Subcutaneous abdominal adipose tissue (tissue), 5 donors: ENCODE measurements around the gene CA7.
A peak's percentile ranks its signal among the peaks of the same experiment; 100 is the strongest.

Source experiments
- H3K27ac ChIP-seq: one replicate; pipeline ENCODE4 v1.7.0; 2013; ENCODE audit warnings: low read depth, mild to moderate bottlenecking, inconsistent platforms, low read length, moderate library complexity
- H3K27me3 ChIP-seq, 5 donors: one replicate each; pipeline ENCODE4 v1.7.0; 2013; ENCODE audit warnings: low read length in 5 of 5, inconsistent platforms in 1 of 5; ENCODE audit not compliant: control insufficient read depth in 5 of 5, insufficient read depth in 4 of 5
- H3K36me3 ChIP-seq, 5 donors: one replicate each; pipeline ENCODE4 v1.7.0; 2013; ENCODE audit warnings: low read length in 5 of 5; ENCODE audit not compliant: control insufficient read depth in 5 of 5, insufficient read depth in 5 of 5
- H3K4me1 ChIP-seq, 5 donors: one replicate each; pipeline ENCODE4 v1.7.0; 2013; ENCODE audit warnings: low read length in 5 of 5, mild to moderate bottlenecking in 3 of 5, moderate library complexity in 1 of 5; ENCODE audit not compliant: control insufficient read depth in 5 of 5, insufficient read depth in 5 of 5
- H3K4me3 ChIP-seq, 5 donors: one replicate each; pipeline ENCODE4 v1.7.0; 2013; ENCODE audit warnings: low read length in 5 of 5, low read depth in 1 of 5
- H3K9ac ChIP-seq, 5 donors: one replicate each; pipeline ENCODE4 v1.7.0; 2013; ENCODE audit warnings: low read length in 5 of 5, mild to moderate bottlenecking in 4 of 5, moderate library complexity in 3 of 5
- H3K9me3 ChIP-seq, 5 donors: one replicate each; pipeline ENCODE4 v1.7.0; 2013; ENCODE audit warnings: low read length in 5 of 5; ENCODE audit not compliant: control insufficient read depth in 5 of 5
- donor health status: healthy.
- donor health status: healthy.
- donor health status: healthy.
- donor health status: healthy.
- donor health status: healthy.

Gene CA7

DNA sequence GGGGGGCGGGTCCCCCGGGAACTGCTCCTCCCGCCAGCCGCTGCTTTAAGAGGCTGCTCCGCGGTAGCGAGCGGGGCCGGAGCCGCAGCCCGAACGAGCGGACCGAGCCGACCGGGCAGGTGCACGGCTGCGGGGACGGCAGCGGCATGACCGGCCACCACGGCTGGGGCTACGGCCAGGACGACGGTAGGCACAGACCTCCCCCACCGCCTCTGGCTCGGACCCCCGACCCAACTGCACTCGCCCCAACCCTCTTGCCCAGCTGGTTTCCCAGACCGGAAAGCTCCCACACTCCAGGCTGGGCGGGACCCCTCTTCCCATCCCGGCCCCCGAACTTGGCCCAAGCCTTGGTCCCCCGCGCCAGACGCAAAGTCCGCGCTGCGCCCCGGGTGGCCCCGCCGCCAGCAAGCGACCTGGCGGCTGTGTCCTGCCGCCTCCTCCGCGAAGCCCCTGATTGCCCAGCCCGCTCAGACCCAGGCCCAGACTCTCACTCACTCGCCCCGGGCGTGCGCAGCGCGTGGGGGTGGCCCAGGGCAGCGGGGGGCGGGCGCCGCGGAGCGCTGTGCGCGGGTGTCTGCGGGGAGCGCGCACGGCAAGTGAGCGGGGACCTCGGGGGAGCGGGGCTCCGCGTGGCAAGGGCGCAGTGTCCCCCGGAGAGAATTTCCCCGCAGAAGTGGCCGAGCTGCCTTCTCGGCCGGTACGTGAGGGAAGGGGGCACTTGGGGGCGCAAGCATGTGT is at the start of gene CA7:
Gene CA7 (plus strand): TSS at position 73 of the 738 bp plus-strand sequence. CDS start 74 bp downstream, at position 147.
- Histone ChIP-seq H3K36me3 (no peaks in the 10 kb centered on the region), H3K27me3 (peaks cover 22 to 43% (median 31%) of the 10 kb centered on the region in 5 donors), H3K9ac (no peak within 1 kb of the TSS), H3K27ac (no peak within 1 kb of the TSS), H3K4me3 (peak within 1 kb of the TSS in 4 of 5 donors; percentile 42 to 74 (median 58)), H3K9me3 (no peaks in the 10 kb centered on the region), H3K4me1 (peaks cover 0 to 13% (median 9%) of the 10 kb centered on the region in 5 donors)

DNA sequence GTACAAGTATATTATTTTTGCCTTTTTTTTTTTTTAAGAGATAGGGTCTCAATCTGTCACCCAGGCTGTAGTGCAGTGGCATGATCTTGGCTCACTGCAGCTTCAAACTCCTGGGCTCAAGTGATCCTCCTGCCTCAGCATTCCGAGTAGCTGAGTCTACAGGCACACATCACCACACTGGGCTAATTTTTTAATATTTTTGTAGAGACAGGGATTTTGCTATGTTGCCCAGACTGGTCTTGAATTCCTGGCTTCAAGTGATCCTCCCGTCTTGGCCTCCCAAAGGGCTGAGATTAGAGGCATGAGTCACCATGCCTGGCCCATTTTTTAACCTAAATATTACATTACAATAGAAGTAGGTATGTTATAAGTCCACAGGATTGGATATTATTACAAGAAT is 46.1 kb upstream of the CA7 start:
- Histone ChIP-seq H3K4me1 (no peaks in the 10 kb centered on the region), H3K36me3 (peaks cover 9 to 16% (median 13%) of the 10 kb centered on the region in 5 donors), H3K4me3 (no peak overlapping the region), H3K9me3 (no peaks in the 10 kb centered on the region), H3K27me3 (no peaks in the 10 kb centered on the region), H3K9ac (no peak overlapping the region), H3K27ac (no peak overlapping the region)

DNA sequence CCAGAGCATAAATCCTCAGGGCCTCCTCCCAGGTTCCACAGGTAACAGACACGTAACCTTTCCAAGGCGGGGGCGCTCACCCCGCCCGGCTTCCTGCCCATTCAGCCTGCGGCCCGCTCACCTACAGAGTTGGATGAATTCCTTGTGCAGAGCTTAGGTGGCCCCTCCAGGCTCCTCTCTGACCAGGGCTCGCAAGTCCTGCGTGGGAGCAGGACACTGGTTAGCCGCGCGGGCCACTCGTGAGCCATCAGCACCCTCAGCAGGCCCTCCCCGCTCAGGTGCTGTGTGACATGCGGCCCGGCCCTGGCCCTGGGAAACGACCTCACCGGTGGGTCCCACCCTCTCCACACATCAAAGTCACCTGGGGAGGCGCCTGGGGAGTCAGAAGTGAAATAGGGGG is 43.4 kb upstream of the CA7 start:
- no peaks in the 10 kb centered on the region for H3K27me3 ChIP-seq
- H3K9ac ChIP-seq: no peak overlapping the region
- H3K4me1 ChIP-seq: no peaks in the 10 kb centered on the region
- no peak overlapping the region for H3K4me3 ChIP-seq
- H3K27ac ChIP-seq: no peak overlapping the region
- H3K9me3 ChIP-seq: no peaks in the 10 kb centered on the region
- H3K36me3 ChIP-seq: peaks cover 28 to 39% (median 36%) of the 10 kb centered on the region in 5 donors

DNA sequence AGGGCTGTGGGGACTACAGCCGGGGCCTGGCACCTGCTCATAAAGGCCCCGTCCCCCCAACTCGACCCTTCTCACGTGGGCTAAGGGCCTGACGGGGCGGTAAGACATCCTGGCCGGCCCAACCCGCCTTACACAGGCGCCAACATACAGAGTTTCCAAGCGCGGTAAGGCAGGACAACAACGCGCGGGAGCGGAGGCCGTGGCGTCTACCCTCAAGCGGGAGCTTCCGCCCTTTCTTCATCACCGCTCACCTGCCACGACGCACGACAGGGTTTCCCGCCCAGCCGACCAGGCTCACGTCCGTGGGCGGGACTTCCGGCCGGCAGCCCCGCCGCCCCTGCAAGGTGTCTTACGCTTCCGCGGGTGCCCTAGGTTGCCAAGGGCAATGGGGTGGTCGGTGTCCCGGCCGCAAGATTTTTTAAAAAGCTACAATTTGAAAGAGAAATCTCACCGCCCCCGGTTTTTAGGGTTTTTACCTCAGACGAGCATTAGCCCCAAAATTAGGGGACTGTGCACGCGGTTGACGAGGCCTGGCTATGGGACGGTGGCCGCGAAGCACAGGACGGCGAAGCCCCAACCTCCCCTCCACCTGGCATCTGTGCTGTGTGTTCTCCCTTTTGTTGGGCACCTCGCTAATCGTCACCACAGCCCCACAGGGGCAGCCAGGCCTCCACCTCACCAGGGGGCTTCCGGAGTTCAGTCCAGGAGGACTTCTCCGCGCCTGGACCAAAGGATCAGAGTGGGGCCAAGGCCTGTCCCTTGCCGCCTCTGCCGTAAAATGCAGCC is 42.7 kb upstream of the CA7 start, which contains the start of gene TERB1:
Gene TERB1 (minus strand): TSS at position 265 of the 786 bp plus-strand sequence. CDS start 4,786 bp downstream, outside the sequence.
- H3K36me3 ChIP-seq: peaks cover 30 to 45% (median 36%) of the 10 kb centered on the region in 5 donors
- no peak within 1 kb of the TSS for H3K9ac ChIP-seq
- no peak within 1 kb of the TSS for H3K4me3 ChIP-seq
- H3K9me3 ChIP-seq: no peaks in the 10 kb centered on the region
- no peak within 1 kb of the TSS for H3K27ac ChIP-seq
- no peaks in the 10 kb centered on the region for H3K27me3 ChIP-seq
- no peaks in the 10 kb centered on the region for H3K4me1 ChIP-seq

DNA sequence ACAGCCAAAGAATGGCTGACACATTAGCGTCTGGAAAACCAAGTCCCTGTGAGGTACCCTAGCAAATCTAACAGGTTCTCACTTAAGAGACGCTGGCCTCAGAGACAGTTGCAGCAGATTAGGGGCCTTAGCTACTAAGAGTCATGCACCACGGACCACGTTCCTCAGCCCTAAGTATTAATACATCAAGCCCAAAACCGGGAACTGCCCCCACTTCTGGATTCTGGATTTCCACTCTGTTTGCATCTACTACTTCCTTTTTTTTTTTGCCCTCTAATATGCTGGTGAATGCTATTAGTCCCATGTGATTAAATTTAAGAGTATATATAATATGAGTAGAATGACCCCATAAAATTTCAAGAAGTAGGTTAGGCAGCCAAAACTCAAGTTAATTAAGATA is 42.1 kb upstream of the CA7 start:
- H3K27me3 ChIP-seq: no peaks in the 10 kb centered on the region
- no peaks in the 10 kb centered on the region for H3K9me3 ChIP-seq
- no peak overlapping the region for H3K9ac ChIP-seq
- no peak overlapping the region for H3K4me3 ChIP-seq
- H3K27ac ChIP-seq: no peak overlapping the region
- peaks cover 34 to 51% (median 42%) of the 10 kb centered on the region in 5 donors for H3K36me3 ChIP-seq
- peaks cover 0 to 2% (median 0%) of the 10 kb centered on the region in 5 donors for H3K4me1 ChIP-seq

DNA sequence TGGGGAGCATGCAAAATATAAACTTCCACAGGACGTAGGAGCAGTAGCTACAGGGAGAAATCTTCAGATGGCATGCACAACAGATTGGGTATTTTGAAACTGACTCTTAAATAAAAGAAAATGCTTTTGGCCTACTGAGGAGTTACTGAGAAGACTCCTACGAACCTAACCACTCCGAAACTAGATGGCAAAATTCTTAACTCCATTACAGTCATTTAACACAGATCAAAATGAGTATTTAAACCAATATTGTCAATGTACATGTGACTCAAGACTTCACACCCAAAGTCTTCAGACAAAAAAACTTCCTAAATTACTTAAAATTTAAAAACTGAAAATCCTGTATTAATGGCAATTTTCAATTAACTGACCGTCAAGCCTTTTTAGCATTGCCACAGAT is 34.4 kb upstream of the CA7 start:
- Histone ChIP-seq H3K4me1 (peaks cover 0 to 2% (median 0%) of the 10 kb centered on the region in 5 donors), H3K9me3 (no peaks in the 10 kb centered on the region), H3K36me3 (peaks cover 59 to 85% (median 71%) of the 10 kb centered on the region in 5 donors)

DNA sequence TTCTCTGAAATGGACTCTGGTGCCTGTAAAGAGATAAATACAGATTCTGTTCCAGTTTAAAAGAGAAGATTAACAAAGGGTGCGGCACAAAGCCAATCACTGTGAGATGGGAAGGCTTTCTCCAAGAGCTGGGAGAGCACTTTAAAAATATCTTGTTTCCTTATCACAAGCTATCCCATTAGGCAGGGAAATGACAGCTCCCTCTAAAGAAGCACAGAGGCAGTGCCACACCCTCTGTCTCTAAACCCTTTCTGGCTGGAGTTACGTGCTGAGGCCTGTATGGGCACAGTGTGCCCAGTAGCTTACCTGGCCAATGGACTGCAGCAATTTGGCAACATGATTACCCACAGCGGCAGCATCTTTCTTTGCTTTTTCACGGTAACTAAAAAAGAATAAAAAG is 33.8 kb upstream of the CA7 start:
- Histone ChIP-seq H3K4me3 (no peak overlapping the region), H3K9ac (no peak overlapping the region), H3K27me3 (no peaks in the 10 kb centered on the region), H3K36me3 (peaks cover 55 to 84% (median 70%) of the 10 kb centered on the region in 5 donors), H3K9me3 (no peaks in the 10 kb centered on the region), H3K27ac (no peak overlapping the region), H3K4me1 (peaks cover 0 to 2% (median 0%) of the 10 kb centered on the region in 5 donors)

More for the DNA sequence above, 34.4 kb upstream of the CA7 start:
- H3K27ac ChIP-seq: no peak overlapping the region
- no peak overlapping the region for H3K9ac ChIP-seq
- no peak overlapping the region for H3K4me3 ChIP-seq
- no peaks in the 10 kb centered on the region for H3K27me3 ChIP-seq

DNA sequence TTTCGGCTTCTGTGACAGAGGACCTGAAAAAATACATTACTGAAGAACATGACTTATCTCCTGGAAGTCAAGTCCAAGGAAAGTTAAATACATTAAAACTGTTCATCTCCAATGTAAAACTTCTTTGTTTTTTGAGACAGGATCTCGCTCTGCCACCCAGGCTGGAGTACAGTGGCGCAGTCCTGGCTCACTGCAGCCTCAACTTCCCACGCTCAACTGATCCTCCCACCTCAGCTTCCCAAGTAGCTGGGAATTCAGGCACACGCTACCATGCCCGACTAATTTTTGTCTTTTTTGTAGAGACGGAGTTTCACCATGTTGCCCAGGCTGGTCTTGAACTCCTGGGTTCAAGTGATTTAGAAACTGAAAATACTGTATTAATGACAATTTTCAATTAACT is 33.2 kb upstream of the CA7 start:
- peaks cover 0 to 2% (median 0%) of the 10 kb centered on the region in 5 donors for H3K4me1 ChIP-seq
- H3K36me3 ChIP-seq: peaks cover 51 to 83% (median 70%) of the 10 kb centered on the region in 5 donors
- H3K9me3 ChIP-seq: no peaks in the 10 kb centered on the region
- H3K27ac ChIP-seq: no peak overlapping the region
- no peak overlapping the region for H3K4me3 ChIP-seq
- no peak overlapping the region for H3K9ac ChIP-seq
- no peaks in the 10 kb centered on the region for H3K27me3 ChIP-seq

DNA sequence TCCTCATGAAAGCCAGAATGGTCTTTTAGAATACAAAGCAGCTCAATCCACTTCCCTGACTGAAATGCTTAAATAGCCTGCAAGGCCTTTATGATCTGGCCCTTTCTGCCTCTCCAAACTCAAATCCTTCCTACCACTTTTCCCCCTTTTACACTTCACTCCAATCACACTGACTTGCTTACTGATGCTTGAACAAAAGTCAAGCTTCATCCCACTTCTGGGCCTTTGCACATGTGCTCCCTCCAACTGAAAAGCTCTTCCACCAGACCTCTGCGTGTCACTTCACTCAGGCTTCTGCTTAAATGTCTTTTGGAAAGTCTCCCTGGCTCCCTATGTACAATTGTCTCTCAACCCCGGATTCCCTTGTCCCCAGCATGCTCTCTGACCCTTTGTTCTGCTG is 29.5 kb upstream of the CA7 start:
- Histone ChIP-seq H3K36me3 (peaks cover 59 to 89% (median 71%) of the 10 kb centered on the region in 5 donors), H3K4me1 (no peaks in the 10 kb centered on the region), H3K9ac (no peak overlapping the region), H3K27ac (no peak overlapping the region), H3K27me3 (no peaks in the 10 kb centered on the region), H3K9me3 (no peaks in the 10 kb centered on the region), H3K4me3 (no peak overlapping the region)

DNA sequence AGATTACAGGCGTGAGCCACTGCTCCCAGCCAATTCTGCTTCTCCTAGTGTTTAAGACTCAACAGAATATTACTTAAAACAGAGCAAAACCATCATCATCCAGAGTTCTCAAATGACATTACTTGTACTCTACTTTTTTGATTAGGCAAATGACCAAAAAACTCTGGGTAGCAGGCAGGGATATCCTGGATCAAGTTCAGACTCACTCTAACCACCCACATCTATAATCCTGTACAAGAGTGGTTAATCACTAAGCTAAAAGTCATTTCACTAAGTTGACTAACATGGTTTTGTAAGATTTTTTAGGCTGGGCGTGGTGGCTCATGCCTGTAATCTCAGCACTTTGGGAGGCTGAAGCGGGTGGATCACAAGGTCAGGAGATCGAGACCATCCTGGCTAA is 20.2 kb upstream of the CA7 start:
- no peaks in the 10 kb centered on the region for H3K9me3 ChIP-seq
- no peak overlapping the region for H3K9ac ChIP-seq
- peaks cover 0 to 6% (median 2%) of the 10 kb centered on the region in 5 donors for H3K4me1 ChIP-seq
- no peak overlapping the region for H3K27ac ChIP-seq
- no peak overlapping the region for H3K4me3 ChIP-seq
- peaks cover 34 to 70% (median 39%) of the 10 kb centered on the region in 5 donors for H3K36me3 ChIP-seq
- no peaks in the 10 kb centered on the region for H3K27me3 ChIP-seq
